GM21390 (cell line): ENCODE data around the gene SAMM50.
A peak's percentile ranks its signal among the peaks of the same experiment; 100 is the strongest.

ENCODE experiments used
- ATAC-seq: cut with Tn5 transposase; IDR thresholded peaks from one replicate; pipeline ENCODE4 v1.9.1; 2021; ENCODE audit not compliant: unreplicated experiment

Gene SAMM50

GRCh38 chr22:44026630-44027511, 71.6 kb downstream of the SAMM50 start:
- peak; percentile 51 for ATAC-seq

DNA sequence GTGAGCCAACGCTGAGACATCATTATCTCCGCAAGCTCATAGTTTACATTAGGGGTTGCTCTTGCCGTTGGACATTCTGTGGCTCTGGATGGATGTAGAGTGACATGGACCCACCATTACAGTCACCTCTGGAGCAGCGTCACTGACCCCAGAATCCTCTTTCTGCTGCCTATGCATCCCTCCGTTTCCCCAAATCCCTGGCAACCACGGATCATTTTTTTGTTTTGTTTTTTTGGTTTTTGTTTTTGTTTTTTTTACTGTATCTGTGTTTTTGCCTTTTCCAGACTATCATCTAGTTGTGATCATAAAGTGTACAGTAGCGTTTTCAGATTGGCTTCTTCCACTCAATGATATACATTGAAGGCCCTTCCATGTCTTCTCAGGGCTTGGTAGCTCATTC, 72.8 kb downstream of the SAMM50 start:
- ATAC-seq = no peak

GRCh38 chr22:44029069-44029468, 73.8 kb downstream of the SAMM50 start:
- no peak for ATAC-seq

DNA sequence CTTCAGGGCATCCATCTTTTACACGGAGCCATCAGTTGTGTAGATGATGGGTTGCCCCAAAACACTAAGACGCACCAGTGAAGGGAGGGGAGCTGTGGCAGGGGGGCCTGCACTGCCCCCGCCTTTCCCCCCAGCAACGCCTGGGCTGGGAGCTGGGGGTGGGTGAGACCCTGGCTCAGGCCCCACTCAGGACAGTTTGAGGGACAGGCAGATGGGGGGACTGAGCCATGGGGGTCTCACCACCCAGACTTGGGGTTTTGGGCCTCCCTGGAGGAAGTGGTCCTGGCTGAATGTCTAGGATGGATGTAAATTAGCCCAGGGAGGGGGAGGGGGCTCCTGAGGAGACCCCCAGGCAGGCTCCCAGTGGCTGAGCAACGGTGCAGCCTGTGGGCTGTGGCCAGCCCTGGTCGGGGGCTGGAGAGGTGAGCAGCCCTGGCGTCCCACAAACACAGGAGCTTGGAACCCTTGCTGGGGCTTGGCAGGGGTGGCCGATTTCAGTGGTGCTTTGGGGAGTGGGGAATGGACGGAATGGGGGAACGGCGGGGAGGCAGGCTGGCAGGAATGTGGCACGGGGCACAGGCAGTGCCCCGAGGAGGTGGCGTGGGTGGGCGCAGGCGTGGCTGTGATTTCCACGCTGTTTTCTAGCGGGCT, 74.9 kb downstream of the SAMM50 start:
- ATAC-seq = no peak

DNA sequence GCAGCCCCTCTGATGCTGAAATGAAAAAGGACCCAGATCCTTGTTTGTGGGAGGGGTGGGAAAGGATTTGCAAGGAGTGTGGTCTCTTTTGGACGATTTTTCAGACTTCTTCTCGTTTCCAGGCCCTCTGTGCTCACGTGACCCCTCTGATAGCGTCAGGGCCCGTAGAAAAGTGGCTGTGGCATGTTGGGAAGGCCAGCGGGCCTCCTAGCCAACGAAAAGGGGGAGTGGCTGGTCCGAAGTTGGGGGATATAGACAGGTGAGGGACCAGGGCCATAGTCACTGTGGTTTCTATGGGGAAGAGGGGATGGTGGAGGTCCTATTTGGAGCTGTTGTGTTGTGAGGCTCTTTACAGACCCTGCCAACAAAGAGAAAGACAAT, 75.5 kb downstream of the SAMM50 start:
- no peak for ATAC-seq

DNA sequence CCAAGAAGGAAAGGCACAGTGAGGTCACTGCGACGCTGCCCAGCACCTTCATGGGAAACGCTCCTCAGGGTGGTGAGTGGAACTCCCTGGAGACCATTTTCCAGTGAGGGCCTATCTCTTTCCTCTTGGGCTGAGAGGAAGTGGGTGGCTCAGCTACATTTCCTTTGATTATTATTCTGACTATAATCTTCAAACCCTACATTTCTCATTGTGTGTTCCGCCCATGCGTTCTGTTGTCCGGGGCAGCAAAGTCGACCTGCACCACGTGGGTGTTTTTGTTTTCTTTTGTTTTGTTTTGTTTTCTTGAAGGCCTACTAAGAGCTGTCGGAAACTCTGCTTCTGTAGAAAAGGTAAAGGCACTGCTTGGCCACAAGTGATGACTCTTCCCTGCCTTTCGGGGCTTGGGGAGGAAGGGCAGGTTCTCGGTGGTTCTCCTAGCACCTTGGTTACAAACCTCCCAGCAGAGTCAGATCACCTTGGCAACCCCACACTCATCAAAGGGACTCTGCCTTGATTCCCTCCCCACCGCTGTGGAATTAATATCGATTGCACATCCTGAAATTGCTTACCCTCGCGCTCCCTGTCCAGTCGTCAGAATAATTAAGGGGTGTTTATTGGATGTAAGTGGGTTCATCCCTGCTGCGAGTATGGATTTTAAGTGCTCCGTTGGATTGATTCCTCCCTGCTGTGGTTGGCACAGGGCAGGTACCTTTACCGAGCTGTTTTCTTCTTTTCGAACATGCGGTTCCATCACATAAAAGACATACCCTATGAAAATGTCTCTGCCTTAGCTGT, 76.1 kb downstream of the SAMM50 start:
- no peak for ATAC-seq

GRCh38 chr22:44032126-44032730, 77.0 kb downstream of the SAMM50 start:
- no peak for ATAC-seq

DNA sequence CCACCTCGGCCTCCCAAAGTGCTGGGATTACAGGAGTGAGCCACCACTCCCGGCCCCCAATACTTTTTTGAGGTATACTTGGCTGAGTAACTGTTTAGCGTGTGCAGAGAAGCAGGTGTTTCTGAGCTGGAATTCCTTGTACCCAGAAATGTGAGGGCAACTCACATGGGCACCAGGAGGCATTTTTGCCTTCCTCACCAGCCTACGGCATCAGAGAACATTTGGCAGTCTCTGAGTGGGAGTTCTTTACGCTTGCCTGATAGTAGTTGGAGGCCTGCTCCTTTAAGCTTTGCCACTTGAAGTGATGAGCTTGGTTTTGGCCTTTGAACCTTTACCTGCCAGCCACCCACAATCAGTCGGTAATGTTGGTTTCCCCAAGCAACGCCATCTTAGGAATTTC, 78.0 kb downstream of the SAMM50 start:
- no peak for ATAC-seq

DNA sequence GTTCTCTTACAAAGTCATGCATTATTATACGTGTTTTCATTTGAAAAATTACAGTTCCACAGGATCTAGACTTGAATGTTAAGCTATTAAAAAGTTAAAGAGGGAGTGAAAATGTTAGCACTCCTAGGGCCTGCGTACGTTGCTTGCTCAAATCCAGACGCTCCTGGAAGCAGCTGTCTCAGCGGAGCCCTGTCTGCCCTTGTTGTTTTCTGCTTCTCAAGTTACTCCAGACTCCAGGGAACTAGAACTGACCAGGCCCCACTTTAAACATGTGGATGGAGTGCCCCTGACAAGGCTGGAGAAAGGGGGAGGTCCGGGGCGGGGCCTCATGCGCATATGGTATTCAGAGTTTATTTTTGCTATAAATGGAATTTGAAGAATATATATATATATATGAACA, 78.5 kb downstream of the SAMM50 start:
- ATAC-seq = no peak

DNA sequence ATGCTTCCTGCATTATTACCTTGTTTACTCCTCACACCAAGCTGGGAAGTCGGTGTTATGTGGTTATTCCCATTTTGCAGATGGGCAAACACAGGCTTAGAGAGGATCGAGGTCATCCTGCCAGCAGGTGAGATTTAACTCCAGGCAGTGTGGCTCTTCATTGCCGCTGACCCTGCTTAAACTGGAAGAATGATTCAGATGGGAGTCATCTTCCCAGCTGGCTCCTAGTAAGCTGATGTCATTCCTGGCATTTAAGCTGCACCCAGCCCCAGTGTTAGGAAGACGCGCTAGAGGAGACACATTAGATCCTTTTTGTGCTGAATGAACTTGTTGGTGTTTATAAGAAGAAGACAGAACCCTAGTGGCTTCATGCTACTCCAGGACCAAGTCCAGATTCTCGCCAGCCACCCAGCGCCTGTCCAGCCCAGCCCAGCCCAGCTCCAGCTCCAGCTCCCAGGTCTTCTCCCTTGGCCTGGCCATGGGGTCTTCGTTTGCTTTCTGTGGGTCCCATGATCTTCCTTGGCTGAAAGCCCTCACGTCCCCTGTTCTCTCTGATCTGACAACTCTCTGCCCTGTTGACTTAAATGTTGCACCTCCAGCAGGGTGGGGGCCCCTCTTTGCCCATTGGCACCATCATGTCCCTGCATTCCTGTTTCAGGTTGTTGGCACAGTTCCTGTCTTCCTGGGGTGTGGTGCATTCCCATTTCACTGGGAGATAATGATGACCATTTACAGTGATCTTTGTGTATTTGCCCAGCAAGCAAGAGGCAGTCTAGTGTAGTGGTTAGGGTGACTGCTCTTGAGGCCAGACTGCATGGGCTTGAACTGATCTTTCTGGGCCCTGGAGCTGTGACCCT, 82.5 kb downstream of the SAMM50 start:
- no peak for ATAC-seq

DNA sequence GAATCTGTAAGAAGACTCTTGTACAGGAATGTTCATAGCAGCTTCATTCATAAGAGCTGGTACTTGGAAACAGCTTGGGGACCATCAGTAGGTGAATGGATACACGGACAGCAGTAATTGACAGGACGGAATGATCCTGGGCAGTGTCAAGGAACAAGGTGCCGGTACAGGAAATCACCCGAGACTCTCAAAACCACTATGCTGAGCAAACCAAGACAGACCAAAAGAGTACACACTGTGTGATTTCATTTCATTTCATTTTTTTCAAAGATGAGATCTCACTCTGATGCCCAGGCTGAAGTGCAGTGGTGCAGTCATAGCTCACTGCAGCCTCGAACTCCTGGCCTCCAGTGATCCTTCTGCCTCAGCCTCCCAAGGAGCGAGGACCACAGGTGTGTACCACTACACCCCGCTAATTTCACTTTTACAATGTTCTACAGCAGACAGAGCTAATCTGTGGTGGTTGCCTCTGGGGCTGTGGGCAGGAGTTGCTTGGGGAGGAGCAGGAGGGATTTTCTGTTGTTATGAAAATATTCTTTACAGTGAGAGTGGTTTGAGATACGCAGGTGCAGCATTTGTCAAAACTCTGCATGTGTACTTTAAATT, 84.4 kb downstream of the SAMM50 start:
- ATAC-seq = no peak

DNA sequence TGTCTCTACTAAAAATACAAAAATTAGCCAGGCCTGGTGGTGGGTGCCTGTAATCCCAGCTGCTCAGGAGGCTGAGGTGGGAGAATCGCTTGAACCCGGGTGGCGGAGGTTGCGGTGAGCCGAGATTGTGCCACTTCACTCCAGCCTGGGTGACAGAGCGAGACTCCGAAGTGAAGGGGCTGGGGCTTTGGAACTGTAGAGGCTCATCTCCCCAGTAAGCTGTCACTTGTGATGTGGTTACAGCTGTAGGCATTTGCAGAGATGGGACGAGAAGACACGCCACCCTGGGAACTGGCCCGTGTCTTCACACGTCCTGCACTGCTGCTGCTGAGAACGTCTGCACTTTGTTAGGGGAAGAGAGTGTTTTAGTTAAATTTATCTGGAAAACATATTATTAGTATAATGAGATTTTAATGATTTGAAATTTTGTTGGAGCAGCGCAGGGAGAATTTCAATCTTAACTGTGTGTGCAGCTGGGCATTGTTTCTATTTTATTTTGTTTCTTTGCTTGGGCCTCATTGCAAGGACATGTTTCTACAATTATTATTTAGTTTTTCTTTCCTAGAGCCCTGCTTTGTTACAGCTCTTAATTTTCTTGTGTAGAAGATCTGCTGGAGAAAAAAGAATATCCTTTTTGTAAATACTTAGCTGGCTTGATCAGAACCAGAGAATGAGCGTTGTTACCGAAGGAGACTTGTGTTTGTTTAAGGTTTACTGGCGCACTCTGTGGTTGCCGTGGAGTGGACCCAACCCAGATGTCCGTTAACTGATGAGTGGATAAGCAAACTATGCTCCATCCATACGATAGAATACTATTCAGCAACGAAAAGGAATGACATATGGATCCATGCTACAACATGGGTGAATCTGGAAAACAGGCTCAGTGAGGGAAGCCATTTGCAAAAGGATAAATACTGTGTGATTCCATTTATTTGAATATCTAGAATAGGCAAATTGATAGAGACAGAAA, 87.3 kb downstream of the SAMM50 start:
- ATAC-seq = peak; percentile 57

DNA sequence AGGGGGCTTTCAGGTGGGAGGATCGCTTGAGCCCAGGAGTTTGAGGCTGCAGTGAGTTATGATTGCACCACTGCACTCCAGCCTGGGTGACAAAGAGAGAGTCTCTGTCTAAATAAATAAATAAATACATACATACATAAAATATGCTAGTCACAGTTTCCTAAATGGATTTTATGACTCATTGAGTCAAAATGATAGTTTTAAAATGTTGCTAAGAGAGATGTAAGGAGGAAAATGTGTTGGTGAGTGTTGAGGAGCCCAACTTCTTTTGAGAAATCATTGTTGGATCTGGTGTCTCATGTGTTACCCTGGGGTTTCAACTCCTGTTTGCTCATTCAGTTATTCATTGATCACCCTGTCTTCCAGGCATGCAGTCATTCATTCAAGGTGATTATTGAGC, 89.9 kb downstream of the SAMM50 start:
- ATAC-seq = no peak
